ENCODE results near the gene CBFA2T2.

GRCh38 chr20:33445881-33446625, 43.8 kb upstream of the CBFA2T2 start:
- TF ChIP-seq POLR2A (IDR thresholded peaks at IDR 0.05) (no peak), CTCF (IDR thresholded peaks at IDR 0.05) (no peak)

Measured in upper lobe of left lung (tissue), 4 donors.